22Rv1 (cell line): ENCODE measurements around the gene CREB3L4.

ENCODE experiments used
- CTCF ChIP-seq: fragments of 450-650 bp; IDR thresholded peaks from 2 replicates; pipeline ENCODE4 v1.5.1; 2017; ENCODE audit warnings: mild to moderate bottlenecking
- ZFX ChIP-seq: fragments of 450-650 bp; IDR thresholded peaks from 2 replicates; pipeline ENCODE4 v1.6.1; 2017; ENCODE audit warnings: antibody characterized with exemption, borderline replicate concordance

- no peak for TF ChIP-seq CTCF
- TF ChIP-seq ZFX = no peak
Observed at GRCh38 chr1:153962088-153963029, 5.3 kb upstream of the CREB3L4 start.
